Liver (tissue), 9 donors: ENCODE results near the gene CCDC12. TPM values are rescaled to one million over a fixed set of nuclear protein-coding genes. Genes with fewer than 3 reads are reported as not detected.

ENCODE experiments used
- DNase-seq: peaks from one replicate; pipeline ENCODE4 v3.0.0-alpha.2; 2017; ENCODE audit warnings: low spot score
- H3K27ac ChIP-seq, 2 donors: one replicate each; pipeline ENCODE4 v1.7.0; 2013; ENCODE audit warnings: inconsistent platforms in 2 of 2, low read length in 2 of 2, control low read depth in 1 of 2, low read depth in 1 of 2, mild to moderate bottlenecking in 1 of 2
- H3K27me3 ChIP-seq, 4 donors: one replicate each; pipeline versions ENCODE4 v1.6.1 to v1.7.0; 2013; ENCODE audit warnings: low read length in 3 of 4, inconsistent platforms in 1 of 4, mild to moderate bottlenecking in 1 of 4, moderate library complexity in 1 of 4; ENCODE audit not compliant: control insufficient read depth in 4 of 4, insufficient read depth in 4 of 4
- H3K36me3 ChIP-seq, 4 donors: one replicate each; pipeline versions ENCODE4 v1.6.1 to v1.7.0; 2013; ENCODE audit warnings: low read length in 3 of 4, mild to moderate bottlenecking in 3 of 4, low read depth in 1 of 4, moderate library complexity in 1 of 4; ENCODE audit not compliant: control insufficient read depth in 4 of 4, insufficient read depth in 3 of 4
- H3K4me1 ChIP-seq, 4 donors: one replicate each; pipeline versions ENCODE4 v1.6.1 to v1.7.0; 2013; ENCODE audit warnings: low read length in 3 of 4, mild to moderate bottlenecking in 3 of 4, moderate library complexity in 1 of 4; ENCODE audit not compliant: control insufficient read depth in 4 of 4, insufficient read depth in 4 of 4
- H3K4me3 ChIP-seq, 3 donors: one replicate each; pipeline versions ENCODE4 v1.6.1 to v1.7.0; 2013; ENCODE audit warnings: low read length in 3 of 3, control low read depth in 1 of 3, low read depth in 1 of 3, mild to moderate bottlenecking in 1 of 3
- H3K9ac ChIP-seq, 2 donors: one replicate each; pipeline ENCODE4 v1.7.0; 2013; ENCODE audit warnings: low read length in 2 of 2, mild to moderate bottlenecking in 2 of 2, moderate library complexity in 2 of 2, control low read depth in 1 of 2, low read depth in 1 of 2
- H3K9me3 ChIP-seq, 4 donors: one replicate each; pipeline versions ENCODE4 v1.6.1 to v1.7.0; 2013; ENCODE audit warnings: low read length in 3 of 4; ENCODE audit not compliant: control insufficient read depth in 4 of 4
- EGR1 ChIP-seq, 2 donors: IDR thresholded peaks; 2 replicates each; pipeline ENCODE4 v1.6.1; 2016 to 2018; ENCODE audit warnings: antibody characterized with exemption in 2 of 2, low read depth in 2 of 2
- FOXA1 ChIP-seq: IDR thresholded peaks from 2 replicates; pipeline ENCODE4 v1.6.1; 2016; ENCODE audit warnings: antibody characterized with exemption
- FOXA2 ChIP-seq: IDR thresholded peaks from 2 replicates; pipeline ENCODE4 v1.6.1; 2016; ENCODE audit warnings: antibody characterized with exemption
- HNF4G ChIP-seq: IDR thresholded peaks from 2 replicates; pipeline ENCODE4 v1.6.1; 2016; ENCODE audit warnings: antibody characterized with exemption
- JUND ChIP-seq, 2 donors: IDR thresholded peaks; 2 replicates each; pipeline ENCODE4 v1.6.1; 2016; ENCODE audit warnings: antibody characterized with exemption in 2 of 2
- NR2F2 ChIP-seq: IDR thresholded peaks from 2 replicates; pipeline ENCODE4 v1.6.1; 2016; ENCODE audit warnings: antibody characterized with exemption
- RAD21 ChIP-seq, 2 donors: IDR thresholded peaks; 2 replicates each; pipeline ENCODE4 v1.6.1; 2016; ENCODE audit warnings: antibody characterized with exemption in 2 of 2, mild to moderate bottlenecking in 2 of 2
- RXRA ChIP-seq, 2 donors: IDR thresholded peaks; 2 replicates each; pipeline ENCODE4 v1.6.1; 2017 to 2018; ENCODE audit warnings: antibody characterized with exemption in 2 of 2, mild to moderate bottlenecking in 1 of 2
- SP1 ChIP-seq: IDR thresholded peaks from 2 replicates; pipeline ENCODE4 v1.6.1; 2018; ENCODE audit warnings: antibody characterized with exemption, mild to moderate bottlenecking
- YY1 ChIP-seq: IDR thresholded peaks from 2 replicates; pipeline ENCODE4 v1.6.1; 2016; ENCODE audit warnings: antibody characterized with exemption, mild to moderate bottlenecking
- WGBS: extraction: QIAGEN DNeasy Blood & Tissue Kit; methylation state at CpG from one replicate; pipeline ENCODE4 v1.1.7; 2013; 5-methylcytosine and 5-hydroxymethylcytosine counted together
- polyA plus RNA-seq, 2 donors: library from polyadenylated mRNA; stranded (reverse) in 1 of 2; unstranded in 1 of 2; fragments of 200-250 nt in 1 of 2; fragments of >200 nt in 1 of 2; fragmentation: Nextera tagmentation in 1 of 2; extraction: Ambion mirVana in 1 of 2; gene quantifications; one replicate each; pipeline versions ENCODE4 v1.2.1 to v1.2.3, GENCODE V29; 2013 to 2015
- total RNA-seq, 2 donors: library from RNA; depleted of rRNA; stranded (reverse); fragments of >200 nt; gene quantifications; one replicate each; pipeline ENCODE4 v1.2.3, GENCODE V29; 2014
- TF ChIP-seq, protein P1 (sequence below): IDR thresholded peaks from 2 replicates; pipeline ENCODE4 v1.6.1; 2016; ENCODE audit warnings: antibody characterized with exemption
- TF ChIP-seq, protein P2 (sequence below): IDR thresholded peaks from 2 replicates; pipeline ENCODE4 v1.6.1; 2016; ENCODE audit warnings: antibody characterized with exemption
- TF ChIP-seq, protein P3 (sequence below): fragments of 150-350 bp; IDR thresholded peaks from 2 replicates; pipeline ENCODE4 v1.5.1; 2017; ENCODE audit warnings: improper control_type of control experiment, low read depth, low read length; ENCODE audit not compliant: missing input control
- donor health status: healthy.
- donor health status: healthy.
- donor health status: healthy.
- donor health status: healthy.
- donor health status: healthy.

CCDC12 gene
- total and polyA plus RNA-seq, 4 donors = 8.5 to 35.1 (median 26.6) TPM

DNA sequence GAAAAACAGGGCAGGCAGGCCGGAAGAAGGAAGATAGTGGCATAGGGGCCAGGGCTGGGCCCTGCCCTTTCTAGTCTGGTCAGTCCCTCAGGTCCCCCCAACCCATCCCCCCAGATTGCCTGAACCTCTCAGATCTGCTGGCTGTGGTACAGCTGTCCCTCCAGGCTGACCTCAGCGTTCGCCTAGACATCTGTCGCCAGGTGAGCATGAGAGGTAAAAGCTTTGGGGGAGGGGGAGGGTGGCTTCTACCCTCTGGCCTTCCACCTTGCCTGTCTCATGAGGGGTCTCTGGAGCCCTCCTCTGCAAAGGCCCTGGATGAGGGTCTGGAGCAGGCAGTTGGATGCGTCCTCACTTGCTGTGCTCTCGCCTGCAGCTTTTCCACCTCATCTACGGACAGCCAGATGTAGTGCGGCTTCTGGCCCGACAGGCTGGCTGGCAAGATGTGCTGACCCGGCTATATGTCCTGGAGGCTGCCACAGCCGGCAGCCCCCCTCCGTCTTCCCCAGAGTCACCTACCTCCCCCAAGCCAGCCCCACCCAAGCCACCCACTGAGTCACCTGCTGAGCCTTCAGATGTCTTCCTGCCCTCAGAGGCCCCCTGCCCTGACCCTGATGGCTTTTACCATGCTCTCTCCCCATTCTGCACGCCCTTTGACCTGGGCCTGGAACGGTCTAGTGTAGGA is 23.1 kb upstream of the CCDC12 start:
- H3K27me3 ChIP-seq = no peaks in the 10 kb centered on the region

DNA sequence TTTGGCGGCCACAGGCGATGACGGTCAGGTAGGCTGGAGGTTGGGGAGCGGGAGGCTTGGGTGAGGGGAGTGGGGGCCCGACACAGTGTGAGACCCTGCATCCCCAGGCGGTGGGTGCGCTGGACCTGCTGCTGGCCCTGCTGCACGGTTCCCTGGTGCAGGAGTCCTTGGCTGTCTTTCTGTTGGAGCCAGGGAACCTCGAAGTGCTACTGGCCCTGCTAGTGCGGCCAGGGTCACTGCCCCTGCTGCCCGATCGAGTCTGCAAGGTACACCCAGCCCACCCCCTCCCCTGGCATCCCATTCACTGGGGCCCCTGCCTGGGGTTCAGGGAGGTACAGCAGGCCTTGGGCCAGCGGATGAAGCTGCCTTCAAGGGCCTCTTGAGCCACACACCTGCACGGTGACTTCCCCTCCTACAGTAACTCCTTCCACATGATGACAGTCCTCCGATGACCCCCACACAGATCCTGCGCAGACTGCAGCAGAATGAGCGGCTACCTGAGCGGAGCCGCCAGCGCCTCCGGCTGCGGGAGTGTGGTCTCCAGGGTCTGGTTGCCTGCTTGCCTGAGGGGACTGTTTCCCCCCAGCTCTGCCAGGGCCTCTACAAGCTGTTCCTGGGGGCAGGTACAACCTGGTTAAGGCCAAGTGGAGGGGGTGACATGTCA is 22.4 kb upstream of the CCDC12 start:
- no peak for DNase-seq
- Histone ChIP-seq H3K27ac (no peak overlapping the region), H3K4me1 (peaks cover 0 to 5% (median 1%) of the 10 kb centered on the region in 4 donors), H3K27me3 (no peaks in the 10 kb centered on the region), H3K36me3 (peaks cover 0 to 29% (median 7%) of the 10 kb centered on the region in 4 donors), H3K9ac (no peak overlapping the region), H3K4me3 (no peak overlapping the region), H3K9me3 (no peaks in the 10 kb centered on the region)
- WGBS = 93% methylated on average over 22 of the region's 22 CpGs
- TF ChIP-seq FOXA2 (no peak), JUND (IDR thresholded peaks at IDR 0.05) (no peak)

More for the DNA sequence above, 23.1 kb upstream of the CCDC12 start:
- no peak overlapping the region for H3K27ac ChIP-seq
- peaks cover 0 to 5% (median 1%) of the 10 kb centered on the region in 4 donors for H3K4me1 ChIP-seq
- DNase-seq = no peak
- peaks cover 0 to 28% (median 7%) of the 10 kb centered on the region in 4 donors for H3K36me3 ChIP-seq
- H3K9ac ChIP-seq = no peak overlapping the region
- TF ChIP-seq, protein P1, sequence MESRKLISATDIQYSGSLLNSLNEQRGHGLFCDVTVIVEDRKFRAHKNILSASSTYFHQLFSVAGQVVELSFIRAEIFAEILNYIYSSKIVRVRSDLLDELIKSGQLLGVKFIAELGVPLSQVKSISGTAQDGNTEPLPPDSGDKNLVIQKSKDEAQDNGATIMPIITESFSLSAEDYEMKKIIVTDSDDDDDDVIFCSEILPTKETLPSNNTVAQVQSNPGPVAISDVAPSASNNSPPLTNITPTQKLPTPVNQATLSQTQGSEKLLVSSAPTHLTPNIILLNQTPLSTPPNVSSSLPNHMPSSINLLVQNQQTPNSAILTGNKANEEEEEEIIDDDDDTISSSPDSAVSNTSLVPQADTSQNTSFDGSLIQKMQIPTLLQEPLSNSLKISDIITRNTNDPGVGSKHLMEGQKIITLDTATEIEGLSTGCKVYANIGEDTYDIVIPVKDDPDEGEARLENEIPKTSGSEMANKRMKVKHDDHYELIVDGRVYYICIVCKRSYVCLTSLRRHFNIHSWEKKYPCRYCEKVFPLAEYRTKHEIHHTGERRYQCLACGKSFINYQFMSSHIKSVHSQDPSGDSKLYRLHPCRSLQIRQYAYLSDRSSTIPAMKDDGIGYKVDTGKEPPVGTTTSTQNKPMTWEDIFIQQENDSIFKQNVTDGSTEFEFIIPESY = no peak
- TF ChIP-seq FOXA2 (no peak), HNF4G (no peak), RXRA (IDR thresholded peaks at IDR 0.05) (no peak), YY1 (no peak), FOXA1 (no peak), NR2F2 (no peak), SP1 (no peak)
- TF ChIP-seq, protein P2, sequence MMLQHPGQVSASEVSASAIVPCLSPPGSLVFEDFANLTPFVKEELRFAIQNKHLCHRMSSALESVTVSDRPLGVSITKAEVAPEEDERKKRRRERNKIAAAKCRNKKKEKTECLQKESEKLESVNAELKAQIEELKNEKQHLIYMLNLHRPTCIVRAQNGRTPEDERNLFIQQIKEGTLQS = no peak
- H3K4me3 ChIP-seq = no peak overlapping the region
- WGBS = 95% methylated on average over 14 of the region's 14 CpGs
- no peaks in the 10 kb centered on the region for H3K9me3 ChIP-seq

DNA sequence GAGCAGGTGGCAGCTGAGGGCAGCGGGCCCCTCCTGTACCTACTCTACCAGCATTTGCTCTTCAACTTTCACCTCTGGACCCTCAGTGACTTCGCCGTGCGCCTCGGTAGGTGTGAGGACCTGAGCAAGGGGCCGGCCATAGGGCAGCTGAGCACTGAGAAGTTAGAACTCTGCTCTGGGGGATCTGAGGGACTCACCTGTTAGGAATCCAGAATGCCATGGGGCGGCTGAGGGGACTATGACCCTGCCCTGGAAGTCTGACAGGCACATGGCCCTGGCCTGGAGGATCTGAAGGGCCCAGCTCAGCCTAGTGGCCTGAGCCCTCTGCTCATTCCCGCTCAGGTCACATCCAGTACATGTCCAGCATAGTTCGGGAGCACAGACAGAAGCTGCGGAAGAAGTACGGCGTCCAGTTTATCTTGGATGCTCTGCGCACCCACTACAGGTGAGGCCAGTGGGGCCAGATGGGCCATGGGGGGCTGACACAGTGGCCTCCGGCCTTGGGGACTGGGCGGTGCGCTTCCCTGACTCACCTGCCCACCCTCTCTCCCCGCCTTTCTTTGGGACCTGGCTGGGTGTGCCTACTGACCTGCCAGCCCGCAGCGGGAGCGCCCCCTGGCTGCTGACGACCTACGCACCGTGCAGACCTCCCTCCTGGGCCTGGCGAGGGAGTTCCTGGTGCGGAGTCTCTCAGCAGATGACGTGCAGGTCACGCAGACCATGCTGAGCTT is 21.7 kb upstream of the CCDC12 start:
- H3K4me3 ChIP-seq = no peak overlapping the region
- TF ChIP-seq RAD21 (IDR thresholded peaks at IDR 0.05) = peak; percentile 82 to 95
- no peak for TF ChIP-seq EGR1 (IDR thresholded peaks at IDR 0.05; ENCODE audit: low read depth in 2 of 2)
- TF ChIP-seq, protein P3, sequence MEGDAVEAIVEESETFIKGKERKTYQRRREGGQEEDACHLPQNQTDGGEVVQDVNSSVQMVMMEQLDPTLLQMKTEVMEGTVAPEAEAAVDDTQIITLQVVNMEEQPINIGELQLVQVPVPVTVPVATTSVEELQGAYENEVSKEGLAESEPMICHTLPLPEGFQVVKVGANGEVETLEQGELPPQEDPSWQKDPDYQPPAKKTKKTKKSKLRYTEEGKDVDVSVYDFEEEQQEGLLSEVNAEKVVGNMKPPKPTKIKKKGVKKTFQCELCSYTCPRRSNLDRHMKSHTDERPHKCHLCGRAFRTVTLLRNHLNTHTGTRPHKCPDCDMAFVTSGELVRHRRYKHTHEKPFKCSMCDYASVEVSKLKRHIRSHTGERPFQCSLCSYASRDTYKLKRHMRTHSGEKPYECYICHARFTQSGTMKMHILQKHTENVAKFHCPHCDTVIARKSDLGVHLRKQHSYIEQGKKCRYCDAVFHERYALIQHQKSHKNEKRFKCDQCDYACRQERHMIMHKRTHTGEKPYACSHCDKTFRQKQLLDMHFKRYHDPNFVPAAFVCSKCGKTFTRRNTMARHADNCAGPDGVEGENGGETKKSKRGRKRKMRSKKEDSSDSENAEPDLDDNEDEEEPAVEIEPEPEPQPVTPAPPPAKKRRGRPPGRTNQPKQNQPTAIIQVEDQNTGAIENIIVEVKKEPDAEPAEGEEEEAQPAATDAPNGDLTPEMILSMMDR = peak; percentile 68
- H3K9ac ChIP-seq = no peak overlapping the region
- peaks cover 0 to 5% (median 1%) of the 10 kb centered on the region in 4 donors for H3K4me1 ChIP-seq
- no peaks in the 10 kb centered on the region for H3K27me3 ChIP-seq
- DNase-seq = peak; percentile 81
- WGBS = 75% methylated on average over 27 of the region's 27 CpGs
- H3K27ac ChIP-seq = no peak overlapping the region
- peaks cover 0 to 26% (median 7%) of the 10 kb centered on the region in 4 donors for H3K36me3 ChIP-seq
- H3K9me3 ChIP-seq = no peaks in the 10 kb centered on the region
